NCI-H1092 (cell line): ENCODE measurements around the gene CDH4.

ENCODE experiments used
- DNase-seq: peaks from one replicate; lab custom pipeline; 2025; lab: John Stamatoyannopoulos, UW

The CDH4 gene

DNA sequence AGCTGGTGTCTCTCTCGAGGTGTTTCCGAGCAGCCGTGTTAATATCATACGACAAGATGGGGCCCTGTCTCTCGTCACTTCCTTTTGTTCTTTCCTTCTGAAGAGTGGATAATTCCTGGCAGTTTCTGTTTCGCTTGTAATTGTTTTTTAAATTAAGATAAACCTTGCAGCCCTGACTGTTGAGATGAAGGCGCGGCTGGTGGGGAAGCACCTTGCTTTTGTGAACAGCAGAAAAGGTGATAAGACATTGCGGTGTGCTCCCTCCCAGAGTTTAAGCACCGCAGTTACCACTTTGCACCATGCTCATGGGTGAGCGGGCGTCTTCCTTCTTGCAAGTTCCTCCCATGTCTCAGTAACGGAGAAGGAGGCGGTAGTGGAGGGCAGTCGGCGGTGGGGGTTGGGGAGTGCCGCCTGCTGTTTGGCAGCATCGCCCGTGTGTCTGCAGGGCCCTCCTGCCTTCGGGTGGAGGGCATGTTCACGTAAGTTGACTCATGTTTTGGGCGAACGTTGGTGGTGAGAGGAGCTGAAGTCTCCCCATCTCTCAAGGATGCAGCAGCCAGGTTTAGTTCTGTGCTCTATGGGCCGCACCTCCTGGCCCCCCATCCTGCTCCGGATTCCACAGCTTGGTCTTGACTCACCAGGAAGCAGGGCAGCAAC lies 467.8 kb downstream of the CDH4 start:
- no peak for DNase-seq

DNA sequence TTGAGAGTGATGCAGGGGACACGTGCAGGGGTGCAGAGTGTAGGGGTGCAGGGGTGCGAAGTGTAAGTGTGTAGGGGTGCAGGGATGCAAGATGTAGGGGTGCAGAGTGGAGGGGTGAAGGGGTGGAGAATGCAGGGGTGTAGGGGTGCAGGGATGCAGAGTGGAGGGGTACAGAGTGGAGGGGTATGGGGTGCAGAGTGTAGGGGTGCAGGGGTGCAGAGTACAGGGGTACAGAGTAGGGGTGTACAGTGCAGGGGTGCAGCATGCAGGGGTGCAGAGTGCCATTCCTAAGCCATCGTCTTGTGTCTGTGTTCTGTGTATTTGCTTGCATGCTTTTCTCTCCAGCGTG lies 468.3 kb downstream of the CDH4 start:
- no peak for DNase-seq

DNA sequence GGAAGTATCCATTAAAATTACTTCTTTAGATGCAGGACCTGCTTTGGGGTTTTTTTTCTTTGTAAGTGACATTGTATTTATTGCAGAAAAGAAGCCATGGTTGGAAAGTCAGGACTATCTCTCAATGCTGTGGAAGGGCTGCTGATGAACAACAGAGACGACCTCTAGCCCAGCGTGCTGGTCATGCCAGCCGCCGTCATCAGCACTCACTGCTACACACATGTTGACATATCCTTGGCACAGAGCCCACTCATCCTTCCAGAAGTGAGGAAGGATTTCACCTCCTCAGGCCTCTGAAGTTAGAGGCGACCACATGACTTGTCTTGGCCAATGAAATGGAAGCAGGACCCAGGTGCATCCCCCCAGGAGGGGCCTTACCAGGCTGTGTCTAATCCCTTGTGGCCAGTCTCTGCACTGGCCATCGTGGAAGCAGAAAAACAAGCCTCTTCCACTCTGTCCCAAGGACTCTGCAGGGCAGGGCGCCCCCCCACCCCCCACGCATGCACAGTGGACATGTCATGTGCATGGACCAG lies 470.2 kb downstream of the CDH4 start:
- DNase-seq: no peak

DNA sequence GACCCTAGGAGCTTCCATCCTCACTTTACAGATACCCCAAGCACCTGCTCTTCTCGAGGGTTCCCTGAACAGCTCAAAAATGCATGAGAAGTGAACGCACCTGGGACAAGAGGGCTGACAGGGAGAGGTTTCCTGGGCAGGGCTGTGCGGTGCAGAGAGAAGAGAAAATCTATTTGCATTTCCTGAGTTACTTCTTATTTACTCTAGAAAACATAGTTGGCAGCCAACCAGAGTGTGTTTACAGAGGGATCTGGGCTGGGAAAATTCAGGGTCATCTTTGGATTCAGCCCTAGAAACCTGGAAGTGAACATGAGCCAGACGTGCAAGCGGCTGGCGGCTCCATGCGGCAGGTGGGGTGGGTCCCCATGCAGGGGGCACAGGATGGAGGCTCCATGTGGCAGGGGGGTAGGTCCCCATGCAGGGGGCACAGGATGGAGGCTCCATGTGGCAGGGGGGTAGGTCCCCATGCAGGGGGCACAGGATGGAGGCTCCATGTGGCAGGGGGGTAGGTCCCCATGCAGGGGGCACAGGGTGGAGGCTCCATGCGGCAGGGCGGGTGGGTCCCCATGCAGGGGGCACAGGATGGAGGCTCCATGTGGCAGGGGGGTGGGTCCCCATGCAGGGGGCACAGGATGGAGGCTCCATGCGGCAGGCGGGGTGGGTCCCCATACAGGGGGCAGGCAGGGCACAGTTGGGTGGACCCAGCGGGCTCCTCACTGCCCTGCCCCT lies 471.6 kb downstream of the CDH4 start:
- no peak for DNase-seq

DNA sequence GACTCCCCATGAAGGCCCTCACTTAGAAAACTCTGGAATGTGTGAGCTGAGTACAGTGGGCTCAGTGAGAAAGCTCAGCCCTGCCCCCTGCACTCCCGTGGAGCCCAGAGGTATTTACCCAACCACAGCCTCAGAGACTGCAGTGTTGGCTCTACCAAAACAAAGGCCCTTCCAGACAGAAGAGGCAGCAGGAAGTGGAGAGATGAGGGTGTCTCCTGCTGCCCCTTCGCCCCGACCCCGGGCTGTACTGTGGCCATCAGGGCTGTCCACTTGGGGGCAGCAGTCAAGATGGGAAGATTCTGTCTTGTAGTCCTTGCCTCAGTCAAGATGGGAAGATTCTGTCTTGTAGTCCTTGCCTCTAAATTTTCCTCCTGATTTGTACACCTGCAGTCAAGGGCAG lies 472.3 kb downstream of the CDH4 start:
- no peak for DNase-seq

DNA sequence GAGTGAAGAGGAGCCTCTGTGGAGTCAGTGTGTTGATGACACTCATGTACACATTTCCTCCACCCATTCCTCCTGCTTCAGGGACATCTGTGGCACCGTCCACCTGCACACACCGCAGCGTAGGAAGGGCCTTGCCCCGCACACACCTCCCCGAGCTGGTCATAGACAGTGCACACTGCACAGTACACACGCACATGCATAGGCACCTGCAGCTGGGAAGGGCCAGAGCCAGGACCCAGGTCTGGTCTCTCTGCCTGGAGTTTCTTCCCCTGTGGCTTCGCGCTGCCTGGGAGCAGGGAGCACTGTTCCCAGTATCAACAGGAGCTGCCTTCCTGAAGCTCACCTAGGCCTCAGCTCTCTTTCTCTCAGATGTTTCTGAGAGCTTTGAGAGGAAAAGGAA lies 473.1 kb downstream of the CDH4 start:
- no peak for DNase-seq

DNA sequence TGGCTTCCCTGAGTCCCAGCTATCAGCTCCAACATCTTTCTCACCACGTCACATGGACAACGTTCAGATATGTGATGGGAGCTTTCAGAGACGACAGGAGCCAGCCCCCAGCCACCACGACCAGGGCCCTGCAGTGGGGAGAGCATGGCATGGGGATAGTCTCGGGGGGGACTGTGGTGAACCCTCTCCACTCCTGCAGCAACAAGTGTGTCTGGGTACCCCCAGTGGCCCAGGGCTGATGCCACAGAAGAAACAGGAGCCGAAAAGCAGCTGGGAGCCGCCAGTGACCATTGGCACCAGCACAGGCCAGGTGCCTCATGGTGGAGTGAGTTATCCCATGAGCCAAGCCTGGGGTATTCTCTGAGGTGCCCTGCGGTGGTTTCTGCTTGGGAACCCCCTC lies 473.9 kb downstream of the CDH4 start:
- DNase-seq: no peak

DNA sequence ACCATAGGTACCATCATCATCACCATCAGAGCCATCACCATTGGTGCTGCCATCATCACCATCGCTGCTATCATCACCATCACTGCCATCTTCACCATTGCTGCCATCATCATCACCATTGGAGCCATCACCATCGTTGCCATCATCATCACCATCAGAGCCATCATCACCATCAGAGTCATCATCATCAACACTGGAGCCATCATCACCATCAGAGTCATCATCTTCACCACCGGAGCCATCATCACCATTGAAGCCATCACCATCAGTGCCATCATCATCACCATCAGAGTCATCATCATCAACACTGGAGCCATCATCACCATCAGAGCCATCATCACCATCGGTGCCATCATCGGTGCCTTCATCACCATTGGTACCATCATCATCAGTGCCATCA lies 474.9 kb downstream of the CDH4 start:
- no peak for DNase-seq

DNA sequence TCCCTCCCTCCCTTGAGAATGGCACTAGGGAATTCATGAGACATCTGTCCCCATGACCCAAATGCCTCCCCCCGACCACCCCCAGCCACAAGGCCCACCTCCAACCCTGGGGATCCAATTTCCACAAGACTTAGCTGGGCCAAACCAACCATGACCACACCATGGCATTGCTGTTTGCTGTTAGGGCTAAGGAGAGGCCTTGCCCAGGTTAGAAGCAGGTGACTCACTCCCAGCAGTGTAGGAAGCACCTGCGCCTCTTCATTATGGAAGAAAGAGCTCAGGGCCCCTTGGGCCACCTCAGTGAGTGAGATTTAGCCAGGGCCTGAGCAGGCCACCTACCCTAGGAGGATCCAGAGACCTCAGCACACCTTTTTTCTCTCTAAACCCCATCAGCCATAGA lies 475.7 kb downstream of the CDH4 start:
- DNase-seq: no peak

DNA sequence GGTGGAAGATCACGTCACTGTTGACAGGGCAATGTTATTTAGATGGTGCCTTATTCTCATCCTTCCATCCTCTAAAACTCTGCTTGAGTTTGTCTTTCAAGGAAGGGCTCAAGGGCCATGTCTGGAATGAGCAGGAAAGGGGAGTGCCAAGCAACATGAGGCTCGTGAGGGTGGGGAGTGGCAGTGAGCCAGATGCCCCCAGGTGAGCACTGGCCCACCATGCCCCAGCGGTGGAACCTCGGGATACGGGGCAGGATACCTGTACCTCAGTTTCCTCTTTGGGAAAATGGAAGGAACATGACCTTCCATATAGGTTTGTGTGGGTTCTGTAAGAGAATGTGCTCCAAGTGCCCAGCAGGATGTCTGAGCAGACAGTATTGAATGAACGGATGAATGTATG lies 476.3 kb downstream of the CDH4 start:
- DNase-seq: no peak

DNA sequence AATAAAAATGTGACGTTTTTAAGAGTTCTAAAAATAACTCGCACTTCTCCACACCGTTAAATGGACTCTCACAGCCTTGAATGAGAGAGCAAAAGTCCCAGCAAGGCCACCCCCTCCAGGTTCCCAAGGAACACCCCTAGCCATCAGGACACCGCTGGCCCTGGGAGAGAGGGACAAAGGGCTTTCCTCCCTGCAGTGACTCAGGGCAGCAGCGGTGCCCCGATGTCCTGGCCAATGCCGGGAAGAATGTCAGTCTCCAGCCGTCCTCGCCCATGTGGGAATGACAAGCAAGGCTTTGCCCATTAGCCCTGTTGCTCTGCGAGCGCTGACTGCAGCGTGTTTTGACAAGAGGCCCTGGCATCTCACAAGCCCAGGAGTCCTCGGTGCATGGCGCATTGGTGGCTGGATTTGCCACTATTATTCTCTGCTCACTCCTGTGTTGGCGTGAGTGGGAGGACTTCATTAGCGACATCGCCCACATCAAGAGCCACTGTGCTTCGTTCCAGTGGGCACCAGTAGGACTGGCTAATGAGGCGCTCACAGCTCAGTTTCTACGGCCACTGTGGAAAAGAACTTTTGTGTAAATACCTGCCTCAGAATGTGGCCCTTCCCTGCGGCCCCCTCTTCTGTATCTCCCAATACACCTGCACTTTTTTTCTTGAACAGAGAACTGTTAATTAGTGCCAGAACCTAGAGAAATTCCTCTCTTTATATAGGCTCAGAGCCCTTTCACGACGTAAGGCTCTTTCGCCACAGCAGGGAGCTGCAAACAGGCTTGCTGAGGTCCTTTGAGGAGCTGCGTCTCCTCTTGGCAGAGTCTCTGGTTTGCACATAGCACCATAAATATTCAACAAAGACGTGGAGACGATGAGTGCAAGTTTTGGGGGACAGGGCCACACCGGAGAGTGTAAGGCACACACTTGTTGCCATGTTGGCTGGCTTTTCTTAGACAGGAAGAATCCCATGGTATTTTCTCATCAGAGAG lies 477.0 kb downstream of the CDH4 start:
- no peak for DNase-seq

DNA sequence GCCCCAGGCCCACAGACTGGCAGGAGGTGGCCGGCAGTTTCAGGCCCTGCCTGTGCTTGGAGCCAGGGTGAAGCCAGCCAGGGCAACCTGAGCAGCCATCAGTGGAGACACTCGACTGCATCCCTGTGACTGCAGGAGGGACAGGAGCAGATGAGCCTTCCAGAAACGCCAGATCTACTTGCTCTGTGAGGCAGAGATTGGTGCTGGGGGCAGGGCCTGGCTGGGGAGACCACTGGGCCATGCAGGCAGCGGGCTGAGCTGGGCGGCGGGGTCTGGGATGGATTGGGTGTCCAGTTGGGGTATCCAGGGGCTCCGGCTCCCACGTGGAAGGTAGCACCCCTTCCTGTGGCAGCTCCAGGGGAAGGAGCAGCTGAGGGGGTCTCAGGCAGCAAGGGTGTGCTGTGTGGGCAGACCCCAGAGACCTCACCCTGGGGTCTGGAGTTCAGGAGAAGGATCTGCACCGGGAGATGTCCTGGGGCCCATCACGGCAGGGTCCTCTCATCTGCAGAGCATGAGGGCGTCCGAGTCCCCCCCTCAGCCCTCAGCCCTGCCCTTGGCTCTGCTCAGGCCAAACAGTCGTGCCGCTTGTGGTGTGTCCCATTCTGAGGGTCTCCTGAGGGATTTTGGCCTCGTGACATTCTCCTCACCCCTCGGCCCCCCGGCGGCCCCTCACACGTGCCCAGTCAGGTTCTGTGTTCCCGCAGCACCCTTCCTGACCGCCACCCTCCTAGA lies 478.7 kb downstream of the CDH4 start:
- DNase-seq: no peak

DNA sequence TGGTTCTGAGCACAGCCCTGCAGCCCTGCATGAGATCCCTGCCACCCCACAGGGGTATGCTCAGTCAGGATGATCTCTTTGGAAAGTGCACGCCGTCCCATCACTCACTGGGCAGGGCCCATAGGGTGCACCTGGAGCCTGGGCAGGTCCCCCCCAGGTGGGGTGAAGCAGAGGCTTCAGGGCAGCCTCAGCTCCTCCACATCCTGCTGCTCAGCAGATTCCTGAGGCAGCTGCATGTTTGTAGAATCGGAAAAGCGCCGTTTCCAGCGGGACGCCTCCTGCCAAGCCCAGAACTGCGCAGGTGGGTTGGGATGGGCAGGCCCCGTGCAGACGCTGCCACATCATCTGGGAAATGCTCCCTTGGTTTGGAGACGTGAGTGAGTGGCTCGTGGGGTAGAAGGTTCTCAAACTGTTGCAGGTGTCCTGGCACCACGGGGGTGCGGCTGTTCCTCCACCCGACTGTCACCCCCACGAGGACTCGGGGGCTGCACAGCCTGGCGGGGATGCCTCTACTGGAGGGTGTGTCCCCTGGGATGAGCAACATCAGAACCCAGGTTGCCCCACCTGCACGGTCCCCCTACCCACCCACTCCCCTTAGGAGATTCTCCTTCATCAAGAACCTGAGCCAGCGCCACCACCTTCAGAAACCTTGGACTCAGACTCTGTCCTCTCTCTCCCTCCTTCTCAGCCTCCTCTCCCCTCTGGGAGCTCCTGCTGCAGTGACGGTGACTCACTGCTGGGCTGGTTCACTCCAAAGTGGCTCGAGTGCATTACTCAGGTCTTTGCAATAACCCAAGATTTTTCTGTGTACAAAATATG lies 479.5 kb downstream of the CDH4 start:
- no peak for DNase-seq

DNA sequence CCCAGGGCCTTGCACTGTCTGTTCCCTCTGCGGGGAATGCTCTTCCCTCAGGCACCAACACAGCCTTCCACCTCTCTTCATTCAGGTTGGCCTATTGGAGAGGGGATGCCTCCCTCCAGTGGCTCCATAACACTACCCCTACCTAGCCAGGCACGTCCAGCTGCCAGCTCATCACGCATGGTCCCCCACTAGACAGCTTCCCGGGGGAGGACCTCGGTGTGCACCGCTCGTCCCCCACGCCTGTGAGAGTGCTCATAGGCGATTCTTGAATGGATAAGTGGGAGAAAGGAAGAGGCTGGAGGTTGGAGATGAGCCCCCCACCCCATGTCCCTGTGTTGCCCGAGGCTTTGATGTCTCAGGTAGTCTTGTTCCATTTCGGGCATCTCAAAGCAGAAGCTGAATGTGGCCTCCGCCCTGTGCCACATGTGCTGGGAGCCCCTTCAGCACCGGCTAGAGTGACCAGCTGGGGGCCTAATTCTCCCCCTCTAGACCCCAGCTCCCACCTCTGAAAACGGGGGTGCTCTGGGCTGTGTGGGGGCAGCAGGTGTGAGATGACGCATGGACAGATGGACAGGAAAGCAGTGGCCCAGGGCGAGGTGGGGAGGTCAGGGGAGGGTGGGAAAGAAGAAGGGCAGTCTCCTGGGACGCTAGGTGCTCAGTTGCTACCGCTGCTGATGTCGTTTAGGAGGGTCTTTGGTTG lies 480.6 kb downstream of the CDH4 start:
- DNase-seq: no peak

DNA sequence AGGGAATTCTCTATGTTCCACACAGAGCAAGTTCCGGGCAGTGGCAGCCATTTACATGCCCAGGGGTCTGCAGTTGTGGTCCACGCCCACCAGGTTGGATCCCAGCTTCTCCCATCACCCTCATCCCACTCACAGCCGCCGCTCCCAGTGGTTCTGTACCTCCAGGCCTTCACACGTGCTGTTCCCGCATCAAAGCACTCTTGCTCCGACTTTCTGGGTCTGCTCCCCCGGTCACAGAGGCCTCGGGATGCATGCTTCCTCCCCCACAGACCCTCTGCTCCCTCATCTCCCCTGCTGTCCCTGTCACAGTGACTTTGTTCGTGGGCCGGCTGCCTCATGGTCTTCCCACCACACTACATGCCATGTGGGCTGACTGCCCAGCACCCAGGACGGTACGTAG lies 481.2 kb downstream of the CDH4 start:
- DNase-seq: no peak

DNA sequence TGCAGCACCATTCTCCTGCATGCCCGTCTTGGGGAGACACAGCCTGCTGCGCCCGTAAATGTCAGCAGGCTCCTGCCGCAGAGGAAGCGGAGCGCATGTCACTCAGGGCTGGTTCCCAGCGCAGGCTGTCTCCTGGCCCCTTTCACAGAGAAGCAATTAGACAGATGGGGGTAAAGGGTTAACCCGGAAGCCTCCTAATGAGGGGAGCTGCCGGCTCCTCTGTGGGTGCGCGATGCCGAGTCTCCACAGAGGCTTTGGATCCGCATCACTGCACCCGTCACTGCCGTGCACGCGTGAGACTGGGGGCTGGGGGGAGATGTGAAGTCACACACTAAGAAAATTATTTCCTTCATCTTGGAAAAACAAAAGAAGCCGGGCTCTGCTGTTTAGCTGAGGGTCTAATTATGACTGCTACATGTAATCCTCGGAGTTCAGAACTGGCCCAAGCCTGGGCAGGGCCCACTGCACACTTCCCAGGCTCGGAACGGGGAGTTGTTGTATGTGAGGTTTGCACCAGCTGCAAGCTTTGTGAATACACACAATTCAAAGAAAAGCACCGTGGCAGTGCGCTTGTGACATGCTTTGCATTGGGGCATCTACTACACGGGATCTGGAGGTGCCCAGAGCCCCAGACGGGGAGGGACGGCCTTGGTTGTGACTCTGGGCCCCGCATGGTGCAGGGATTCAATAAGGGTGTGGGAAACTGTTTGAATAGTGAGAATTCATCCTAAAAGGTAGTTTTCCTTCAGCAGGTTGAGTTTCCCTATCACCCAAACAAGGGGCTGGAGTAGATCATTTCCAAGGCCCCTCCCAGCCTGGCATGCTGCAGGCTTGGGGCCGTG lies 482.1 kb downstream of the CDH4 start:
- no peak for DNase-seq

DNA sequence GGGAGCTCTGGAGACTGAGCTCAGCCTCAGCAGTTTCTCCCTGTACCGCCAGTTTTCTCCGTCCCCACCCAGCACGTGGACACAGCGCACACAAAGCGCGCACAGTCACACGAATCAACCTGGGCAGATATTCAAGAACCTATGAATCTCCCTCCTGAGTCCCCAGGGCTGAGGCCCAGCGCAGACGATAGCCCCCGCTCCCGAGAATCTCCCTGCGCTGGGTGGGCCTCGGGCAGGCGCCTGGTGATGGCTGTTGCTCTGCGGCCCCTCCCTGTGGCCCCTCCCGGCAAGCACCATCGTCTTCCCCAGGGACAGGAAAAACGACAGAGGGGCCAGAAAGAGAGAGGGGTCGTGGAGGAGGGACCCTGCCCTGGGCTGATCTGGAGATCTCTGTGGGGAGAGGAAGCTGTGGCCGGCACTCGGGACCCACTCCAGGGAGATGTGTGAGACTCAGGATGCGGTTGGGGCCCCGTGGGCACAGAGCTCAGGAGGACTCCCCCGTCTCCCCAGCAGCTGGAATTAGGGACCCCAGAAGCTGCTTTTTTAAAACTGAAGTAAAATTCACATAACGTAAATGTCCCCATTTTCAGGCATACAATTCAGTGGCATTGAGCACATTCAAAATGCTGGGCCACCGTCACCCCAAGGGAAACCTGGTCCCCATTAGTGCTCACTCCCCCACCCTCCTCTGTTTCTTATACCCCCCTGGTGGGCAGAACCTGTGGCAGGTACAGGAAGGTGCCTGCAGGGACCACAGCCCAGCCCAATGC lies 482.9 kb downstream of the CDH4 start:
- no peak for DNase-seq

DNA sequence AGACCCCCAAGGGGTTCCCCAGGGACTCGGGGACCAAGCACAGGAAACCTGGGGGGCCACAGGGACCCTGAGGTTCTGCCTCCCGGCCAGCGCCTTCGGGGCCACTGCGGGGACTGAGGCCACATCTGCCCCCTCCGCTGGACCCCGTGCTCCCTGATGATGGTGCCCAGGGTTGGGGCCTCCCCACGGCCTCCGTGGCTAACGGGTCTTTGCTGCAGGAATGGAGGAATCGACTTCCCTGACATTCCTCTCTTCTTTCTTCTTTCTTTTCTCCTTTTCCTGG lies 483.4 kb downstream of the CDH4 start:
- no peak for DNase-seq
